GM06990 (cell line): ENCODE data around the gene HECW1.

Source experiments
- DNase-seq: peaks from one replicate; pipeline ENCODE4 v3.0.0-alpha.2; 2011; ENCODE audit not compliant: insufficient read length; ENCODE audit errors: extremely low read depth
- H3K27me3 ChIP-seq: replicated peaks from 2 replicates; pipeline ENCODE4 v1.6.0; 2011; ENCODE audit warnings: low read length; ENCODE audit not compliant: control insufficient read depth, insufficient read depth
- H3K36me3 ChIP-seq: 2 replicates; pipeline ENCODE4 v1.5.1; 2011; ENCODE audit warnings: low read length; ENCODE audit not compliant: control insufficient read depth, insufficient read depth
- H3K4me3 ChIP-seq: replicated peaks from 2 replicates; pipeline ENCODE4 v1.5.1; 2011; ENCODE audit warnings: low read depth, mild to moderate bottlenecking, control low read depth, low read length
- CTCF ChIP-seq: IDR thresholded peaks from 2 replicates; pipeline ENCODE4 v1.5.1; 2011; ENCODE audit warnings: low read length, control low read depth, mild to moderate bottlenecking, inconsistent platforms; ENCODE audit not compliant: insufficient read depth, poor library complexity, severe bottlenecking

The HECW1 gene

GRCh38 chr7:43487731-43488073 lies 375.3 kb downstream of the HECW1 start:
- Histone ChIP-seq H3K36me3 (no peaks in the 10 kb centered on the region), H3K27me3 (no peaks in the 10 kb centered on the region), H3K4me3 (no peak overlapping the region)
- no peak for DNase-seq
- TF ChIP-seq CTCF: no peak

- no peak overlapping the region for H3K4me3 ChIP-seq
- no peak for DNase-seq
- TF ChIP-seq CTCF: no peak
Observed at GRCh38 chr7:43489257-43489656, 376.8 kb downstream of the HECW1 start.

GRCh38 chr7:43490016-43490415 lies 377.6 kb downstream of the HECW1 start:
- no peaks in the 10 kb centered on the region for H3K36me3 ChIP-seq
- DNase-seq: no peak
- no peak for TF ChIP-seq CTCF
- no peak overlapping the region for H3K4me3 ChIP-seq
- H3K27me3 ChIP-seq: no peaks in the 10 kb centered on the region

More at GRCh38 chr7:43489257-43489656, 376.8 kb downstream of the HECW1 start:
- Histone ChIP-seq H3K36me3 (no peaks in the 10 kb centered on the region), H3K27me3 (no peaks in the 10 kb centered on the region)

GRCh38 chr7:43491123-43491522 lies 378.7 kb downstream of the HECW1 start:
- no peak overlapping the region for H3K4me3 ChIP-seq
- H3K27me3 ChIP-seq: no peaks in the 10 kb centered on the region
- TF ChIP-seq CTCF: no peak
- H3K36me3 ChIP-seq: no peaks in the 10 kb centered on the region
- DNase-seq: no peak

- DNase-seq: no peak
- H3K4me3 ChIP-seq: no peak overlapping the region
- H3K36me3 ChIP-seq: no peaks in the 10 kb centered on the region
- no peak for TF ChIP-seq CTCF
- H3K27me3 ChIP-seq: no peaks in the 10 kb centered on the region
Observed at GRCh38 chr7:43491984-43492383, 379.5 kb downstream of the HECW1 start.

GRCh38 chr7:43492896-43493295 lies 380.4 kb downstream of the HECW1 start:
- H3K4me3 ChIP-seq: no peak overlapping the region
- H3K27me3 ChIP-seq: no peaks in the 10 kb centered on the region
- no peaks in the 10 kb centered on the region for H3K36me3 ChIP-seq
- TF ChIP-seq CTCF: no peak
- no peak for DNase-seq
